Measurements from ENCODE around the gene PSME1. TPM values are rescaled to one million over a fixed set of nuclear protein-coding genes. Genes with fewer than 3 reads are reported as not detected.

Gene PSME1
- 156 and 194 TPM in 2 replicates for total RNA-seq (2014; rRNA removed; shearing (Covaris generic))

GRCh38 chr14:24135834-24136683 lies at the start of gene PSME1:
Gene PSME1, plus strand, starts transcription at chr14:24136194. Its CDS starts 69 bp downstream, at chr14:24136263.

DNA sequence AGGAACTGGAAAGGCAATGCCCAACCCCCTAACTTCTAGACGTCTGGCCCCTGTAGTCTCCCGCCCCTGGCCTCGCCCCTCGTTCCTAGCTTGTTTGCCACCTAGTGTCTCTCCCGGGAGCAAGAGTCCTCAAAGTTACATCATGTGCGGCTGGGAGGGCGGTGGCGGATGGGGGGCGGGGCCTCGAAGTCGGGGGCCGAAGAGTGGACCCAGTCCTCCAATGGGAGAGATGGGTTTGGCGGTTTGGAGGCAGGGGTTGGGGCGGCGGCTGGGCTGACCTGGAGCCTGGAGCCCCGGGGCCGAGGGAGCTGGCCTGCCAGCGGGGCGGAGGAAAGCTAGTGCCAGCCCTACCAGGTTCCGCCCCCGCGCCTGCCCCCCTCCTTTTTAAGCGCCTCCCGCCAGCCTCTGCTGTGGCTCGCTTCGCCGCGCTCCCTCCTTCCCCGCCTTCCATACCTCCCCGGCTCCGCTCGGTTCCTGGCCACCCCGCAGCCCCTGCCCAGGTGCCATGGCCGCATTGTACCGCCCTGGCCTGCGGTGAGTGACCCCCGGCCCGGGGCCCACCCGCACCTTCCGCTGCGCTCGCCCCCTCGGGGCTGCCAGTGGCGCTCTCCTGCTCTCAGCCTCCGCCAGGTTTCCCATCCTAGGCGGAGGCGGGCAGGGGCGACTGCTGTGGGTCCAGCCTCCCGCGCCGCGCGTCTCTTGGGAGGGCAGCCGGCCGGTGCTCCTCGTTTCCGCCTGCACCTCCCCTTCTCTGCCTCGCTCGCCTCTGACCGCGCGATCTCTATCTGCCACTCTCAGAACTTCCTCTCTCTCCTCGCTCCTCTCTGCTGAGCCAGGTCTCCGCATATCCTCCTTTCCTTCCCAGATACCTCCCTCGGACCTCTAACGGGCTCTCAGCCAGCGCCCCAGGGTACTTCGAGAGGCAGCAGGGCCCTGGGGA lies 41.8 kb upstream of the PSME1 start, which contains the start of gene PCK2:
TSS of gene PCK2 (plus strand) at position 411 of the 940 bp plus-strand sequence. CDS start at position 506, 95 bp downstream.

GRCh38 chr14:24114532-24115421 lies 21.2 kb upstream of the PSME1 start, which contains the start of the genes DCAF11 and NRL:
Gene DCAF11, plus strand, starts transcription at chr14:24114777. Its CDS starts 818 bp downstream, at chr14:24115595.
Gene NRL, minus strand, starts transcription at chr14:24114949. Its CDS starts 32,101 bp downstream, at chr14:24082848.

DNA sequence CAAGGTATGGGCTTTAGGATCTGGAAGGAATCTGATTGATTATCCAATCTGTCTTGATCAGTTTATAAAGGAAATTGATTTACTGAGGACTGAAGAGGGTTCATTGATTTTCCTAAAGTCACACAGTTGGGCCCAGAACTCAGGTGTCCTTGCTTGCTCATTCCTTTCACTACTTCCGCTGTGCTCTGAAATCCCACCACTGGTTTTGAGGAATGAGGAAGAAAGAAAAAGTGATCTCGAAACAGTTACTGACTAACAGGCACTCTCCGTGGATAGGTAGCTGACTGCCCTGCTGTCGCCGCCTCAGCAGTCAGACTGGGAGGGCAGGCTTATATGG lies 5.6 kb upstream of the PSME1 start, which contains the start of gene FITM1:
TSS of gene FITM1 (plus strand) at position 280 of the 337 bp plus-strand sequence. CDS start 905 bp downstream, outside the sequence.

DNA sequence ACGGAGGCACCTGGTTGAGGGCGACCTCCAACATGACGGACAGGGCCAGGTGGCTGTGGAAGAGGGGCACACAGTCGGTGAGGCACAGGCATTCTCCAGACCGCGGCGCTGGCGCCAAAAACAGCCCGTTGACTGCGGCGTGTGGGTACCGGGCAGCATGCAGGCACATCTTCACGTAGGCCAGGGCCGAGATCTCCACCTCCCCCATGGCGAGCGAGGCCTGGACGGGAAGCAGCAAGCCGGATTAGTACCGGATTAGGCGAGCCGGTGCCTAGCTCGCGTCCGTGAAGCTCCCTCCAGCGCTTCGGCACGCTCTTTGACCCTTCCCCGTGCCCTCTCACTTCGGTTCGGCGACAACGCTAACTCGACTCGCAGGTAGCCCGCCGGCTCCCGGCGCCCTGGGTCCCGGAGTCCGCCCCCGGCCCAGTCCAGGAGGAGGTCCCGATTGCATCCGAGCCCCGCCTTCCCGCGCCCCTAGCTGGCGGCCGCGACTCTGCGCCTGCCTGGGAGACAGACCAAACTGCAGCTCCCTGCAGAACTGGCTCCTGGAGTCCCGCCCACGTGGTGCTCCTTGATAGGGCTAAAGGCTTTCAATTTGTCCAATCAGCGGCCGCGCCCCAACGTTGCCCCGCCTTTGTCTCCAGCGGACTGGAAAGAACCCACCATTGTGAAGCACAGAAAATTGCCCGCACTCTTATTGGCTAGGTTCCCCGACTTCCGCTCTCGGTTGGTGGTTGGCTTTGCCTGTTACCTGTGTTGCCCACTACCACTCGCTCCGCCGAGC lies 5.3 kb downstream of the PSME1 start, which contains the start of gene EMC9:
TSS of gene EMC9 (minus strand) at position 495 of the 784 bp plus-strand sequence. CDS start at position 208, 287 bp downstream.

GRCh38 chr14:24146453-24146977 lies 10.5 kb downstream of the PSME1 start, which contains the start of gene PSME2:
Gene PSME2, minus strand, starts transcription at chr14:24146610. Its CDS starts 29 bp downstream, at chr14:24146581.

GRCh38 chr14:24146978-24147760 lies 11.2 kb downstream of the PSME1 start, which contains the start of gene RNF31:
Gene RNF31, plus strand, starts transcription at chr14:24147498. Its CDS starts 201 bp downstream, at chr14:24147699.

DNA sequence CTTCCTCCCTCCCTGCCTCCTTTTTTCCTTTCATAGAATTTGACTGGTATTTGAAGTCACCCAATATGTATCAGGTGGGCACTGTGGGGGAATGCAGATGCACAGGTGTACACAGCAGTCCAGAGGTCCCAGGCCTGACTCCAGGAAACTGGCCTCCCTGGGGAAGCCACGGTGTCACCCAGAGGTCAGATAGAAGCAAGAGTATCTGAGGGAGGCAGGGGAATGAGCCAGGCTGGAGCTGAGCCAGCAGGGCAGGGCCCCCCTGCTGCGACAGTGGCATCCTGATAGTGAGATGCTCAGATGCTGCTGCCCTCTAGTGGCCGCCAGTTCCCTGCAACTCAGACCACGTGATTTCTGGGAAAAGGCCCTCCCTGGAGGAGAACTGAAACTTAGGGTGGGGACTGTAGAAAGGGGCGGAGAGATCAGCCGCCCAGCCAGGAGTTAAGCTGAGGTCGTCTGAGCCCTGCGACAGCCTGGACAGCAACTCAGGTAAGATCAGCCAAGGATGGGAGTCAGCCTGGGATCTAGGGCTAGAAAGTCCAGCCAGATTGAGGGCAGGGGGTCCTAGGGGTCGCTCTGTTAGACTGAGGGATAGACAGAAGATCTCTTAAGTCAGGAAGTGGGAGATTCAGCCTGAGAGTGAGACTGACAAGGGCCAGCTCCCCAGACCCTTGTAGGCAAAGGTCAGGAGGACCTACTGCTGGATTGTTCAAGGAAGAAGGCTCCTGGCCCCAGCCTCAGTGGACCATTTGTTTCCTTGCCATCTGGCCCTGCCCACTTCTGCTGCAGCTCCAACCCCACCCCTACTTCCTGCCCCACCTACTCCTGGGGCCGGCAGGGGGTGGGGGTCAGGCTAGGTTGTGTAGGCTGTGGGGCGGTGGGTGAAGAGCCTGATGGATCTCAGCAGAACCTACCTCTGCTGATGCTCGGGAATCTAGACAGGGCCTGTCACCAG lies 25.1 kb downstream of the PSME1 start, which contains the start of gene IRF9:
TSS of gene IRF9 (plus strand) at position 416 of the 955 bp plus-strand sequence. CDS start 880 bp downstream, outside the sequence.

GRCh38 chr14:24171422-24172260 lies 35.6 kb downstream of the PSME1 start, which contains the start of gene REC8:
Gene REC8, plus strand, starts transcription at chr14:24172080. Its CDS starts 473 bp downstream, at chr14:24172553.

Small RNA genes within 50 kb of the gene (small RNA-seq; reads per million reads assigned to genes)
- not detected for gene IPO4
- gene IRF9 = not detected
- gene RNA5SP383 = 13.5 reads per million, percentile 90 among the genes with 10 or more reads in this experiment

Other genes starting within 250 kb of the PSME1 start
- gene DHRS4, start 182.4 kb upstream of the PSME1 start, total RNA-seq (2014; rRNA removed; shearing (Covaris generic)) = 40.2 and 48.0 TPM in 2 replicates
- 20.4 and 23.5 TPM in 2 replicates for gene DHRS4L2, start 147.3 kb upstream of the PSME1 start, total RNA-seq (2014; rRNA removed; shearing (Covaris generic))
- 0.34 and 0.41 TPM in 2 replicates for gene CARMIL3, start 84.2 kb upstream of the PSME1 start, total RNA-seq (2014; rRNA removed; shearing (Covaris generic))
- gene CPNE6, start 64.6 kb upstream of the PSME1 start, total RNA-seq (2014; rRNA removed; shearing (Covaris generic)) = not detected in 2 replicates
- gene PCK2, start 41.9 kb upstream of the PSME1 start, total RNA-seq (2014; rRNA removed; shearing (Covaris generic)) = 50.4 and 54.3 TPM in 2 replicates
- 53.4 and 55.0 TPM in 2 replicates for gene DCAF11, start 21.4 kb upstream of the PSME1 start, total RNA-seq (2014; rRNA removed; shearing (Covaris generic))
- gene NRL, start 21.2 kb upstream of the PSME1 start, total RNA-seq (2014; rRNA removed; shearing (Covaris generic)) = 0.94 and 2.0 TPM in 2 replicates
- gene FITM1, start 5.5 kb upstream of the PSME1 start, total RNA-seq (2014; rRNA removed; shearing (Covaris generic)) = 0.37 TPM in 1 of 2 replicates, not detected in the other
- gene EMC9, start 5.4 kb downstream of the PSME1 start, total RNA-seq (2014; rRNA removed; shearing (Covaris generic)) = 23.3 and 33.3 TPM in 2 replicates
- 207 and 210 TPM in 2 replicates for gene PSME2, start 10.4 kb downstream of the PSME1 start, total RNA-seq (2014; rRNA removed; shearing (Covaris generic))
- gene RNF31, start 11.3 kb downstream of the PSME1 start, total RNA-seq (2014; rRNA removed; shearing (Covaris generic)) = 66.8 and 79.3 TPM in 2 replicates
- 9.2 and 18.5 TPM in 2 replicates for gene IRF9, start 25.1 kb downstream of the PSME1 start, total RNA-seq (2014; rRNA removed; shearing (Covaris generic))
- gene REC8, start 35.9 kb downstream of the PSME1 start, total RNA-seq (2014; rRNA removed; shearing (Covaris generic)) = 1.2 and 3.3 TPM in 2 replicates
- 129 and 134 TPM in 2 replicates for gene IPO4, start 52.6 kb downstream of the PSME1 start, total RNA-seq (2014; rRNA removed; shearing (Covaris generic))
- gene TM9SF1, start 59.2 kb downstream of the PSME1 start, total RNA-seq (2014; rRNA removed; shearing (Covaris generic)) = 35.1 and 37.9 TPM in 2 replicates
- gene TSSK4, start 69.5 kb downstream of the PSME1 start, total RNA-seq (2014; rRNA removed; shearing (Covaris generic)) = not detected in 2 replicates
- gene CHMP4A, start 77.3 kb downstream of the PSME1 start, total RNA-seq (2014; rRNA removed; shearing (Covaris generic)) = 40.5 and 45.6 TPM in 2 replicates
- 13.8 and 20.6 TPM in 2 replicates for gene MDP1, start 79.9 kb downstream of the PSME1 start, total RNA-seq (2014; rRNA removed; shearing (Covaris generic))
- gene NEDD8, start 96.2 kb downstream of the PSME1 start, total RNA-seq (2014; rRNA removed; shearing (Covaris generic)) = 247 and 277 TPM in 2 replicates
- 57.2 and 66.8 TPM in 2 replicates for gene GMPR2, start 96.7 kb downstream of the PSME1 start, total RNA-seq (2014; rRNA removed; shearing (Covaris generic))
- 27.6 and 27.8 TPM in 2 replicates for gene TINF2, start 106.4 kb downstream of the PSME1 start, total RNA-seq (2014; rRNA removed; shearing (Covaris generic))
- 0.49 and 1.1 TPM in 2 replicates for gene TGM1, start 127.0 kb downstream of the PSME1 start, total RNA-seq (2014; rRNA removed; shearing (Covaris generic))
- 30.0 and 35.3 TPM in 2 replicates for gene RABGGTA, start 135.4 kb downstream of the PSME1 start, total RNA-seq (2014; rRNA removed; shearing (Covaris generic))
- 7.5 and 8.2 TPM in 2 replicates for gene DHRS1, start 163.6 kb downstream of the PSME1 start, total RNA-seq (2014; rRNA removed; shearing (Covaris generic))
- gene NOP9, start 163.7 kb downstream of the PSME1 start, total RNA-seq (2014; rRNA removed; shearing (Covaris generic)) = 14.6 and 22.7 TPM in 2 replicates
- gene CIDEB, start 171.8 kb downstream of the PSME1 start, total RNA-seq (2014; rRNA removed; shearing (Covaris generic)) = not detected in 2 replicates
- 11.0 and 14.6 TPM in 2 replicates for gene LTB4R2, start 173.9 kb downstream of the PSME1 start, total RNA-seq (2014; rRNA removed; shearing (Covaris generic))
- 10.5 and 15.5 TPM in 2 replicates for gene LTB4R, start 175.3 kb downstream of the PSME1 start, total RNA-seq (2014; rRNA removed; shearing (Covaris generic))
- gene ADCY4, start 198.9 kb downstream of the PSME1 start, total RNA-seq (2014; rRNA removed; shearing (Covaris generic)) = not detected in 2 replicates
- gene RIPK3, start 203.8 kb downstream of the PSME1 start, total RNA-seq (2014; rRNA removed; shearing (Covaris generic)) = not detected in 2 replicates
- 8.6 and 12.2 TPM in 2 replicates for gene NFATC4, start 232.0 kb downstream of the PSME1 start, total RNA-seq (2014; rRNA removed; shearing (Covaris generic))